GM19467 (cell line): Measurements from ENCODE around the gene MND1.
"Not testable (repeated sequence)": the region's sequence is repeated elsewhere in the genome, so short reads cannot be mapped to it uniquely, and the experiment has no call there.

Experiments used
- ATAC-seq: cut with Tn5 transposase; IDR thresholded peaks from one replicate; pipeline ENCODE4 v1.9.1; 2021; ENCODE audit warnings: mild to moderate bottlenecking, moderate library complexity; ENCODE audit not compliant: unreplicated experiment

MND1 gene

GRCh38 chr4:153401501-153401900 lies 57.0 kb downstream of the MND1 start:
- ATAC-seq: no peak

- no peak for ATAC-seq
Observed at GRCh38 chr4:153402366-153402765, 57.9 kb downstream of the MND1 start.

DNA sequence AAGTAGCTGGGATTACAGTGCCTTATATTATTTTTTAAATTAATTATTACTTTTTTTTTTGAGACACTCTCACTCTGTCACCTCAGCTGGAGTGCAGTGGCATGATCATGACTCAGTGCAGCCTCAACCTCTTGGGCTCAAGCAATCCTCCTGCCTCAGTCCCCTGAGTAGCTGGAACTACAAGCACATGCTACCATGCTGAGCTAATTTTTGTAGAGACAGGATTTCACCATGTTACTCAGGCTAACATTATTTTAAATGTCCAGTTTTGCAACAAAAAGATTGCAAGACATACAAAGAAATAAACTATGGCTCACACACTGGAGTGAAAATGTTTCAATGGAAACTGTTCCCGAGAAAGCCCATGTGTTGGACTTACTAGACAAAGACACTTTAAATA lies 59.2 kb downstream of the MND1 start:
- ATAC-seq: no peak

DNA sequence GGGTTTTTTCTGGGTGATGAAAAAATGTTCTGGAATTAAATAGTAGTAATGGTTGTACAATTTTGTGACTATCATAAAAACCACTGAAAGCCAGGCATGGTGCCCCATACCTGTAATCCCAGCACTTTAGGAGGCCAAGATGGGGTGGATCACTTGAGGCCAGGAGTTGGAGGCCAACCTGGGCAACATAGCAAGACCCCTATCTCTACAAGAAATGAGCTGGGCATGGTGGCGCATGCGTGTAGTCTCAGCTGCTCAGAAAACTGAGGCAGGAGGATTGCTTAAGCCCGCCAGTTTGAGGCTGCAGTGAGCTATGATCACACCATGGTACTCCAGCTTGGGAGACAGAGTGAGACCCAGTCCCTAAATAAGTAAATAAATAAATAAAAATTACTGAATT lies 63.4 kb downstream of the MND1 start:
- ATAC-seq: no peak

GRCh38 chr4:153408932-153409331 lies 64.4 kb downstream of the MND1 start:
- no peak for ATAC-seq

GRCh38 chr4:153409412-153409811 lies 64.9 kb downstream of the MND1 start:
- ATAC-seq: no peak

GRCh38 chr4:153409924-153410501 lies 65.5 kb downstream of the MND1 start:
- no peak for ATAC-seq

GRCh38 chr4:153413842-153414241 lies 69.4 kb downstream of the MND1 start:
- no peak for ATAC-seq

DNA sequence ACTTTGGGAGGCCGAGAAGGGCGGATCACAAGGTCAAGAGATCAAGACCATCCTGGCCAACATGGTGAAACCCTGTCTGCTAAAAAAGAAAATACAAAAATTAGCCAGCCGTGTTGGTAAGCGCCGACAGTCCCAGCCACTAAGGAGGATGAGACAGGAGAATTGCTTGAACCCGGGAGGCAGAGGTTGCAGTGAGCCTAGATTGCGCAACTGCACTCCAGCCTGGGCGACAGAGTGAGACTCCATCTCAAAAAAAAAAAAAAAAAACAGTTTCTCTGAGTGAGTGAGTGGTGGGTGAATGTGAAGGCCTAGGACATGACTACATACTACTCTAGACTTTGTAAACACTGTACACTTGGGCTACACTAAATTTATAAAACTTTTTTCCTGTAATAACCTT lies 72.0 kb downstream of the MND1 start:
- not testable (repeated sequence) for ATAC-seq

DNA sequence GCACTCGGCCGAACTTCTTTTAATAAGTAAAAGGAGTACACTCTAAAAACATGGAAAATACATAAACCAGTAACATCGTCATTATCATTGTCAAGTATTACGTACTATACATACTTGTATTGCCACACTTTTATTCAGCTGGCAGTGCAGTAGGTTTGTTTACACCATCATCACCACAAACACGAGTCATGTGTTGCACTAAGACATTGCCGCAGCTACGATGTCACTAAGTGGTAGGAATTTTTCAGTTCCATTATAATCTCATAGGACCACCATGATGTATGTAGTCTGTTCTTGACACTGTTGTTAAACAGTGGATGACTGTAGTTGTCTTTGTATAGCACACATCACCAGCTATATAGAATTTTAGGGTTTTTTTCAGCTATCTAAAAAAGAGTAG lies 73.6 kb downstream of the MND1 start:
- ATAC-seq: no peak

DNA sequence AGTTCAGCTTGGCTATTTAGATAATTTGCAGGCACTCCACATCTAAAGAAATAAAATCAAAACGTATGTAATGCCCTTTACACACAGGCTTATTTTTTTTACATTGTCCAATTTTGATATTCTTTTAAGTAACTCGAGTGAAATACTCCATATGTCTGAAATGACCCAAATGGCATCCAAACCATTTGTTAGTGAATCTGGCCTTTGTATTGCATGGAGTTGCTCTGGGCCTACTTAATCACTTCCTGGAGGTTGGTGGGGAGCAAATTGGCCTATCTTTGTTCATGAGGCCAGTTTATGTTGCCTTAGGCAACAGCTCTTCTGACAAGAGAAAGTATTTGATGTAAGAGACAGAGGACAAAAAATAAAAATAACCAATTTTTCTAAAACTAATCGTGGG lies 74.1 kb downstream of the MND1 start:
- no peak for ATAC-seq

DNA sequence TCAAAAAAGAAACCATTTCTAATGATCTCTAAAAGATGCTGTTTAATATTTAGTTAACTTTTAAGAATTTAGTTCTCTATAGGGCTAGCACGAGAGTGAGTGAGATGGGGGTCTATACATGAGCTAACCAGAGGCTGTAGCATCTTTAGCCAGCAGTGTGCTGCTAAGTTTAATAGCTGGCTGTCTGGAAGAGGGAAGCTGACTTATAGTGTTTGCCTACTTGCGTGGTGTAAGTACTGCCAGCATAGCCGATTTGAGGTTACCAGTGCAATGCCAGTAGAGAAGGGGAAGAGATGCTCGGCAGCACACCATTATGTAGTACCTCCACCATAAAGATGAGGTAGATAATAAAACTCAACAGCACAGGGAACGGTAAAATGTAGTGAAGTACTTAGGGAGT lies 74.5 kb downstream of the MND1 start:
- no peak for ATAC-seq

- no peak for ATAC-seq
Observed at GRCh38 chr4:153419673-153420278, 75.3 kb downstream of the MND1 start.

DNA sequence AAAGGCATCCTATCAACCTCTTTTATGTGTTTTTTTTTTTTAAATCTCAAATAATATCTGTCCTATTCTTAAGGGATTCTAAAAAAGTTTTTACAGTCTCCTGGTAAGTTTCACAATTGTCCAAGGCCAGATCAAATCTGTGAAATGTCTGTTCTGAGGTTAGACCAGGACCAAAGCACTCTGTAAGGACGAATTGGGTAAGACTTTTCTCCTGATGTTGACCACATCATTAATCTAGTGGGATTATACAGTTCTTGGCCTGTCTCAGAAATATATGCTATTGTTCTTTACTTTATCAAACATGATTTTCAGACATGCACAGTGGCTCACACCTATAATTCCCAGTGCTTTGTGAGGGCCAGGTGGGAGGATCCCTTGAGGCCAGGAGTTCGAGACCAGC lies 75.9 kb downstream of the MND1 start:
- ATAC-seq: no peak

GRCh38 chr4:153421941-153422340 lies 77.5 kb downstream of the MND1 start:
- ATAC-seq: peak; percentile 44

GRCh38 chr4:153426207-153426885 lies 81.9 kb downstream of the MND1 start:
- ATAC-seq: peak; percentile 53

GRCh38 chr4:153427363-153428071 lies 83.0 kb downstream of the MND1 start:
- no peak for ATAC-seq

- no peak for ATAC-seq
Observed at GRCh38 chr4:153428941-153429475, 84.5 kb downstream of the MND1 start.

DNA sequence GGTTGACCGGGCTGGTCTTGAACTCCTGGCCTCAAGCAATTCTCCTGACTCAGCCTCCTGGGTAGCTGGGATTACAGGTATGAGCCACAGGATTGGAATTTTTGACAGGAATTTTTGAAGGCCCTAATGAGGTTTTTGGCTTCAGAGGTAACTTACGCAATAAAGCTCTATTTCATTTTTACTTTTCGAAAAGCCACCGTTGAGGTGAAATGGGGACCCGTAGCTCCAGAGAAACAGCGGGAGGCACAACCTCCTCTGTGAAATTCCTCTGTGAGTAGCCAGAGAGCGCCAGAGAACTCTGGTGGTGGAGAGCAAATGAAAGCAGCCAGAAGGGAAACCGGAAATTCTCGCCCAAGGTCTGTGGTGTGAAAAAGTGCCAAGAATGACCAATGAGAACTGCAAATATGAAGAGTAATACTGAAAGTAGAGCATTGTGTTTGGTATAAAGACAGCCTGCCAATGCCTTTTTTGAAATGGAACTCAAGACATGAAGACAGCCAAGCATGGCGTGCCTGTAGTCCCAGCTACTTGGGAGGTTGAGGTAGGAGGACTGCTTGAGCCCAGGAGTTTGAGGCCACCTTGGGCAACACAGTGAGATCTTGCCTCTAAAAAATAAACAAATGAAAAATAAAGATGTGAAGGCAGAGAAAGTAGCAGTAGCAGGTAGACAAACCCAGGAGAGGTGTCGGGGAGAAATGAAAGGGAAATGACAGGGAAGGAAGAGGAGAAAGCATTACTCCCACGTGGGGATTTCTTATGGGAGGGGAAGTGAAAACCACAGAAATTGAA lies 88.7 kb downstream of the MND1 start:
- peak; percentile 89 for ATAC-seq

DNA sequence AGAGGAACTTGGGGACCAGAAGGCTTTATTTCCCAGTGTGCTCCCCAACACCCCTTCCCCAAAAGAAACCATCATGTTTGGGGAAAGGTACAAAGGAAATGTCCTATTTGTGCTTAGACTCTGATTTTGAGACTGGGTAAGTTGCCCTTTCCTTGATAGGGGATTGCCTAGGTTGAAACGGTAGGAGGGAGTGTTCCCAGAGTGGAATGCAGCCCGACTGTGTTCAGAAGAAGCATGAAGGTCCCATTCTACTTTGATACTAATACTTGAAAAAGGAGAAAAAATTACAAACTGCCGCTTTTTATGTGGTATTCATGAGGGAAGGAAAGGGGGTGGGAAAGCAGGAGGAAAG lies 89.2 kb downstream of the MND1 start:
- no peak for ATAC-seq

GRCh38 chr4:153434190-153434589 lies 89.7 kb downstream of the MND1 start:
- ATAC-seq: no peak
